ENCODE measurements around the gene CNOT1.
"Not testable (repeated sequence)": the region's sequence is repeated elsewhere in the genome, so short reads cannot be mapped to it uniquely, and the experiment has no call there.

Gene CNOT1

GRCh38 chr16:58582971-58583765 is 46.5 kb downstream of the CNOT1 start:
- DNase-seq (ENCODE audit: low spot score) = peak; percentile 10
- H3K36me3 Mint-ChIP-seq (ENCODE audit: low read depth) = peaks cover 70% of the 10 kb centered on the region
- H3K4me3 Mint-ChIP-seq = no peak overlapping the region

DNA sequence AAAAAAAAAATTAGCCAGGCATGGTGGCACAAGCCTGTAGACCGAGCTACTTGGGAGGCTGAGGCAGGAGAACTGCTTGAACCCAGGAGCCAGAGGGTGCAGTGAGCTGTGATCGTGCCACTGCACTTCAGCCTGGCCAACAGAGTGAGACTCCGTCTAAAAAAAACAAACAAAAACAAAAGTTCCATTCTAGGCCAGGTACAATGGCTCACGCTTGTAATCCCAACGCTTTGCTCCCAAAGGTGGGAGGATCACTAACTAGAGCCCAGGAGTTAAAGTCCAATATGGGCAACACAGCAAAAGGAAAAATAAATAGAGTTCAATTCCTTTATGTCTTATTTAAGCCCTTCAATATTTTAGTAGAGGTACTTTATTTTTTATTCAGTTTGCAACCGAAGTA is 47.5 kb downstream of the CNOT1 start:
- Mint-ChIP-seq H3K27me3 (ENCODE audit: low read depth) (no peaks in the 10 kb centered on the region), H3K27ac (no peak overlapping the region), H3K4me1 (ENCODE audit: low read depth) (peaks cover 3% of the 10 kb centered on the region), H3K9me3 (no peaks in the 10 kb centered on the region), H3K36me3 (ENCODE audit: low read depth) (peaks cover 70% of the 10 kb centered on the region), H3K4me3 (no peak overlapping the region)
- no peak for DNase-seq (ENCODE audit: low spot score)

More at GRCh38 chr16:58582971-58583765, 46.5 kb downstream of the CNOT1 start:
- peaks cover 3% of the 10 kb centered on the region for H3K4me1 Mint-ChIP-seq (ENCODE audit: low read depth)
- H3K27me3 Mint-ChIP-seq (ENCODE audit: low read depth) = no peaks in the 10 kb centered on the region
- H3K9me3 Mint-ChIP-seq = no peaks in the 10 kb centered on the region
- H3K27ac Mint-ChIP-seq = no peak overlapping the region

DNA sequence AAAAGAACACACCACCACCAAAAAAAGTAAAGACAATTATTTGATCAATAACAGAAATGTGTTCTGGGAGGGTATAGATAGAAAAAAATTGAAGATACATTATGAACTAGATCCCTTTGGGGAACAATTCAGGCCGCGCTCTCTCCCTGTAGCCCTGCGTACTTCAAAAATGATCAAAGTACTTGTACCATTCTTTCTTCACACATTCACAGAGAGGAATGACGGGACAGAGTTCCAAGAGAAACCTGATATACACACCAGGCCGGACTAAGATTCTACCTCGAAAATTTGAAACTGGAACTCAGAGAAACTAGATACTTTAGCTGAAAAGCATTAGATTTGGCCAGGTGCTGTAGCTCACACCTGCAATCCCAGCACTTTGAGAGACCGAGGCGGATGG is 50.0 kb downstream of the CNOT1 start:
- no peaks in the 10 kb centered on the region for H3K4me1 Mint-ChIP-seq (ENCODE audit: low read depth)
- no peak for DNase-seq (ENCODE audit: low spot score)
- H3K4me3 Mint-ChIP-seq = no peak overlapping the region
- no peak overlapping the region for H3K27ac Mint-ChIP-seq
- H3K9me3 Mint-ChIP-seq = no peaks in the 10 kb centered on the region
- no peaks in the 10 kb centered on the region for H3K27me3 Mint-ChIP-seq (ENCODE audit: low read depth)
- H3K36me3 Mint-ChIP-seq (ENCODE audit: low read depth) = peaks cover 66% of the 10 kb centered on the region

DNA sequence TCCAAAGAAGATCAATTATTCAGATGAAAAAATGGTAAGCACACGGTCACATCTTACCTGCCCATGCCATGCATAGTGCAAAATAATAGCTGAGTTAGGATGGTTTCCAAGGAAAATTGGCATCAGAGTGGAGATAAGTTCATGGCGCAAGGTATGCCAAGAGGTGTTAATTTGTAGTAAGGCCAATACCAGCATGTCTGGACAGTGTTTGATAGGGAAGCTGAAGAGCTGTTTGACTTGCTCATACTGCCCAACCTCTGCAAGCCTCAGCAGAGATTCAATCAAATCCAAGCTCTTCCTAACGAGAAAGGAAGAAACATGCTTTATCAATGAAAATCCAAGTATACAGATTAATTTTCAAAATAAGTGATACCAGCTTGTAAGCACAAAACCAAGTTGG is 51.0 kb downstream of the CNOT1 start:
- no peaks in the 10 kb centered on the region for H3K27me3 Mint-ChIP-seq (ENCODE audit: low read depth)
- no peaks in the 10 kb centered on the region for H3K9me3 Mint-ChIP-seq
- no peak overlapping the region for H3K4me3 Mint-ChIP-seq
- DNase-seq (ENCODE audit: low spot score) = no peak
- peaks cover 73% of the 10 kb centered on the region for H3K36me3 Mint-ChIP-seq (ENCODE audit: low read depth)
- no peaks in the 10 kb centered on the region for H3K4me1 Mint-ChIP-seq (ENCODE audit: low read depth)
- H3K27ac Mint-ChIP-seq = no peak overlapping the region

DNA sequence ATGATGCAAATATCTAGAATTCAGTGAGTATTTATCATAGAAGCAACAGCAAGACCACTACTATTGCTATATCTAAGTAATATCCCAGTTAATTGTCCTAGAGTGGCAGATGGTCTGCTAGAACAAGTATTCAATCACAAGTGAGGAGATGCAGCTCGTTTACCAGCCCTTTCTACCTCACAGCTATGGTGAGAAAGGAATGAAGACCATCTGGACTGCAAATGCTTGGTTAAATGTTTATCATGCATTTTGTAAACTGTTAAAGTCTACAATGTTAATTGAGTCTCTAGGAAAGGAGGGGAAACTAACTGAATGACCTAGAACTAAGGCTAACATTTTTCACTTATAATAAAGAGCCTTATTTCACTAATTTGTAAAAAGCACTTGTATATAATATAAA is 52.5 kb downstream of the CNOT1 start:
- Mint-ChIP-seq H3K27ac (no peak overlapping the region), H3K4me1 (ENCODE audit: low read depth) (no peaks in the 10 kb centered on the region), H3K27me3 (ENCODE audit: low read depth) (no peaks in the 10 kb centered on the region), H3K4me3 (no peak overlapping the region), H3K9me3 (no peaks in the 10 kb centered on the region), H3K36me3 (ENCODE audit: low read depth) (peaks cover 73% of the 10 kb centered on the region)
- no peak for DNase-seq (ENCODE audit: low spot score)

DNA sequence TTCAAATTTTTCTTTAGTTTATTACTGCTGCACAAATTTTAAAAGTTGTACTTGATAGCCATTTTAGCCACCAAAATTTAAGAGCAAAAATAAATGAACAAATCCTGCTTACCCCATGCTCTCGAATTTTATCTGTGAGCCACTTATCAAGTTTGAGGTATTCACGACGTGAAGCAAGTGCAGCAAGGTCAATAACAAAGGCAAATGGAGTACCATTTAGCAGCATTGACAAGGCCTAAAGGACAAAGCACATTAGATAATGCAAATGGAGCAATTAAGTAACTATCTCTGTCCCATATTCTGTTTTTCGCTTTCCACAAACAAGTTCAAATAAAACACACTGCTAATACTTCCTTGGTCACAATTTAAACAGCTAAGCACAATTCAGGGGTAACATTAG is 54.7 kb downstream of the CNOT1 start:
- Mint-ChIP-seq H3K27ac (no peak overlapping the region), H3K27me3 (ENCODE audit: low read depth) (no peaks in the 10 kb centered on the region), H3K4me3 (no peak overlapping the region), H3K36me3 (ENCODE audit: low read depth) (peaks cover 76% of the 10 kb centered on the region), H3K9me3 (no peaks in the 10 kb centered on the region), H3K4me1 (ENCODE audit: low read depth) (peaks cover 4% of the 10 kb centered on the region)
- no peak for DNase-seq (ENCODE audit: low spot score)

DNA sequence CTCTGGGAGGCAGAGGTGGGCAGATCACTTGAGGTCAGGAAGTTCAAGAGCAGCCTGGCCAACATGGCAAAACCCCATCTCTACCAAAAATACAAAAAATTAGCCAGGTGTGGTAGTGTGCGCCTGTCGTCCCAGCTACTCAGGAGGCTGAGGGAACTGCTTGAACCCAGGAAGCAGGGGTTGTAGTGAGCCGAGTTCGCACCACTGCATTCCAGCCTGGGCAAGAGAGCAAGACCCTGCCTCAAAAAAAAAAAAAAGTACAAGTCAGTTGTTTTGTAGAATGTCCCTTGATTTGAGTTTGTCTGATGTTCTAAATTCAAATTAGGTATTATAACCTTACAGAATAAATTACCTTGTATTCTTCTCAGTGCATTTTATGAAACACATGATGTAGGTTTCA is 63.9 kb downstream of the CNOT1 start:
- not testable (repeated sequence) for H3K9me3 Mint-ChIP-seq; H3K27ac Mint-ChIP-seq; H3K4me3 Mint-ChIP-seq; DNase-seq (ENCODE audit: low spot score); H3K27me3 Mint-ChIP-seq (ENCODE audit: low read depth)
- peaks cover 63% of the 10 kb centered on the region for H3K36me3 Mint-ChIP-seq (ENCODE audit: low read depth)
- H3K4me1 Mint-ChIP-seq (ENCODE audit: low read depth) = peaks cover 10% of the 10 kb centered on the region

- Mint-ChIP-seq H3K36me3 (ENCODE audit: low read depth) (peaks cover 53% of the 10 kb centered on the region), H3K4me1 (ENCODE audit: low read depth) (peaks cover 6% of the 10 kb centered on the region), H3K27ac (no peak overlapping the region), H3K9me3 (no peaks in the 10 kb centered on the region), H3K27me3 (ENCODE audit: low read depth) (no peaks in the 10 kb centered on the region), H3K4me3 (no peak overlapping the region)
- no peak for DNase-seq (ENCODE audit: low spot score)
These were observed 65.9 kb downstream of the CNOT1 start for GRCh38 chr16:58563775-58564174.

GRCh38 chr16:58563235-58563634 is 66.4 kb downstream of the CNOT1 start:
- Mint-ChIP-seq H3K27ac (no peak overlapping the region), H3K9me3 (no peaks in the 10 kb centered on the region)

GRCh38 chr16:58556678-58557077 is 72.9 kb downstream of the CNOT1 start:
- H3K4me3 Mint-ChIP-seq = no peak overlapping the region
- no peaks in the 10 kb centered on the region for H3K4me1 Mint-ChIP-seq (ENCODE audit: low read depth)
- DNase-seq (ENCODE audit: low spot score) = no peak
- no peak overlapping the region for H3K27ac Mint-ChIP-seq
- H3K36me3 Mint-ChIP-seq (ENCODE audit: low read depth) = peaks cover 56% of the 10 kb centered on the region
- H3K27me3 Mint-ChIP-seq (ENCODE audit: low read depth) = no peaks in the 10 kb centered on the region
- H3K9me3 Mint-ChIP-seq = no peaks in the 10 kb centered on the region

More at GRCh38 chr16:58563235-58563634, 66.4 kb downstream of the CNOT1 start:
- Mint-ChIP-seq H3K27me3 (ENCODE audit: low read depth) (no peaks in the 10 kb centered on the region), H3K4me1 (ENCODE audit: low read depth) (peaks cover 3% of the 10 kb centered on the region), H3K36me3 (ENCODE audit: low read depth) (peaks cover 53% of the 10 kb centered on the region), H3K4me3 (no peak overlapping the region)
- DNase-seq (ENCODE audit: low spot score) = no peak

- Mint-ChIP-seq H3K27me3 (ENCODE audit: low read depth) (no peaks in the 10 kb centered on the region), H3K9me3 (no peaks in the 10 kb centered on the region), H3K4me3 (no peak overlapping the region), H3K36me3 (ENCODE audit: low read depth) (peaks cover 66% of the 10 kb centered on the region), H3K27ac (no peak overlapping the region), H3K4me1 (ENCODE audit: low read depth) (no peaks in the 10 kb centered on the region)
- no peak for DNase-seq (ENCODE audit: low spot score)
These were observed 78.1 kb downstream of the CNOT1 start for GRCh38 chr16:58551496-58551895.

DNA sequence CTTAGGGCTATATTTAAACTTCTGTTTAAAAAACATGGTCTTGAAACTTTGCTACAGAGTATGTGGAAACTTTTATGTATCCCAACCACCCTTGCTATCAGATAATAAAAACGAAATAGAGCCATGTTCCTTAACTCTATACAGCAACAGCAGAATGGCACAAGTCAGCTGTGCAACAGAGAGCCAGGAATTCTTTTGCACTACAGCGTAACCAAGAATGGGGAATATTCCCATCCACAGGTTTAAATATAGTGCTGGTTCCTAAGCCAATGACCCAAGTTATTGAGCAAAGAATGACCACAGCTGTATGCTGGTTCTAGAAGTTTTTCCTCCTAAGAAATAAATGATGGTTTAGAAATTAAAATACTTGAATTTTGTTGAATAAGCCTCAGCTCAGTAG is 81.2 kb downstream of the CNOT1 start:
- DNase-seq (ENCODE audit: low spot score) = no peak
- no peaks in the 10 kb centered on the region for H3K4me1 Mint-ChIP-seq (ENCODE audit: low read depth)
- peaks cover 63% of the 10 kb centered on the region for H3K36me3 Mint-ChIP-seq (ENCODE audit: low read depth)
- H3K27me3 Mint-ChIP-seq (ENCODE audit: low read depth) = no peaks in the 10 kb centered on the region
- H3K9me3 Mint-ChIP-seq = no peaks in the 10 kb centered on the region
- no peak overlapping the region for H3K4me3 Mint-ChIP-seq
- no peak overlapping the region for H3K27ac Mint-ChIP-seq

DNA sequence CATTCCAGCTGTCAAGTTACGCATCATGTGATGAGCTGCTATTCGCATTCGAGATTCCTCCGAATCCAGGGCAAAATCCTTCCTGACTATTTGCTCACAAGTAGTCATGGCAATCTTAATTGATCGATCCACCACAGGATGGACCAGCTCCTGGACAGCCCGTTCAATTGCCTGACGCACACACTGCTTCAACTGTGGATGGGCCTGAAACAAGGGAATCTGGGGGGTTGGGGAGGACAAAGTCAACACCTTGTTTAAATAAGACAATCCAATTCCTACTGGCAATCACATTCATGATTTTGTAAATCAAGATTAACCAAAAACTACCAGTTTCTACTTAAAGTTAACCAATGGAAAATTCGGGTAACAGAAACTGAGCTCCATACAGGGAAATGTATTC is 85.9 kb downstream of the CNOT1 start:
- Mint-ChIP-seq H3K9me3 (no peaks in the 10 kb centered on the region), H3K36me3 (ENCODE audit: low read depth) (peaks cover 64% of the 10 kb centered on the region), H3K27me3 (ENCODE audit: low read depth) (no peaks in the 10 kb centered on the region), H3K4me1 (ENCODE audit: low read depth) (no peaks in the 10 kb centered on the region), H3K4me3 (no peak overlapping the region), H3K27ac (no peak overlapping the region)
- no peak for DNase-seq (ENCODE audit: low spot score)

DNA sequence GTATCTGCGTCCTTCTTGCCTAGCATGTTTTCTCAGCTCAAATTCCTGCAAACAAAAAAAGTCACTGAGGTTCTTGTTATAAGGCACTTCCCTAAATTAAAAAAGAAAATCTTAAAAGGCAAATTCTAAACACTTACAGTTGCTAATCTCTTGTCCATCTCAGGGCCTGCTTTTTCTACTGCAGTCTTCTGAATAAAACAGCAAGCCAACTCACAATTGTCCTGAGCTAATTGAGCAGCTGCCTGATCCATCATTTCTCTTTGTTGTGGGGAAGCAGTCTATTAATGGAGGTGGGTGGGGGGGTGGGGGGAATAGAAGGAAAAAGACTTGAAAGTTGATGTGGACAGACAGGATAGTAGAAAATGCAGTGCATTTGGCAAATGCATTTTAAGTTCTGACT is 87.3 kb downstream of the CNOT1 start:
- no peaks in the 10 kb centered on the region for H3K9me3 Mint-ChIP-seq
- no peak for DNase-seq (ENCODE audit: low spot score)
- H3K27ac Mint-ChIP-seq = no peak overlapping the region
- no peaks in the 10 kb centered on the region for H3K27me3 Mint-ChIP-seq (ENCODE audit: low read depth)
- no peak overlapping the region for H3K4me3 Mint-ChIP-seq
- peaks cover 74% of the 10 kb centered on the region for H3K36me3 Mint-ChIP-seq (ENCODE audit: low read depth)
- H3K4me1 Mint-ChIP-seq (ENCODE audit: low read depth) = no peaks in the 10 kb centered on the region

DNA sequence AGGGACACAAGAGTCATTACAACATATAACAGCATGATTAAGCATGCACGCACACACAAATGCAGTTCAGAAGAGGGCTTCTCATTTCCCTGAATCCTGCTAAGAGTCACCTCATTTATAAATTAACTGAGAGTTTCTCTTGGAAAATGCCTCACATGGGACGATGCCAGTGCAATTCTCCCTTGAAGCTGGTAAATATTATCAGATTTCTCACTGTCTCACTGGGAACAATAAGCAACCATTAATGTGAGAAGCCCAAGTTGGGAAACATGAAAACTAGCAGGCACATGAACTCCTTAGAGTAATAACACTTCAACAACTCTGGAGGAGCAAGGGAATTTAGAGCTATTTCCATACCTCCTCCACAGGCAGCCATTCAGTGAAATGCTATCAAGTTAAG is 87.9 kb downstream of the CNOT1 start:
- peaks cover 74% of the 10 kb centered on the region for H3K36me3 Mint-ChIP-seq (ENCODE audit: low read depth)
- no peak for DNase-seq (ENCODE audit: low spot score)
- no peaks in the 10 kb centered on the region for H3K4me1 Mint-ChIP-seq (ENCODE audit: low read depth)
- H3K27ac Mint-ChIP-seq = no peak overlapping the region
- no peaks in the 10 kb centered on the region for H3K27me3 Mint-ChIP-seq (ENCODE audit: low read depth)
- H3K4me3 Mint-ChIP-seq = no peak overlapping the region
- H3K9me3 Mint-ChIP-seq = no peaks in the 10 kb centered on the region
